Ascending aorta (tissue), 2 donors: ENCODE results near the gene JAKMIP1. TPM values are rescaled to one million over a fixed set of nuclear protein-coding genes. Genes with fewer than 3 reads are reported as not detected.

Experiments
- DNase-seq, 2 donors: peaks; one replicate each; pipeline ENCODE4 v3.0.0-alpha.2; 2019; ENCODE audit warnings: low spot score in 2 of 2
- H3K27ac ChIP-seq, 2 donors: fragments of 200-600 bp; sonication (generic); one replicate each; pipeline ENCODE4 v1.5.1; 2016 to 2017; ENCODE audit warnings: mild to moderate bottlenecking in 1 of 2
- H3K27me3 ChIP-seq: fragments of 200-600 bp; sonication (generic); one replicate; pipeline ENCODE4 v1.5.1; 2017
- H3K36me3 ChIP-seq, 2 donors: fragments of 200-600 bp; sonication (generic); one replicate each; pipeline ENCODE4 v1.5.1; 2016
- H3K4me1 ChIP-seq, 2 donors: fragments of 200-600 bp; sonication (generic); one replicate each; pipeline ENCODE4 v1.5.1; 2016 to 2017; ENCODE audit warnings: mild to moderate bottlenecking in 1 of 2
- H3K4me3 ChIP-seq, 2 donors: fragments of 200-600 bp; sonication (generic); one replicate each; pipeline ENCODE4 v1.5.1; 2016 to 2017; ENCODE audit warnings: mild to moderate bottlenecking in 1 of 2
- H3K9me3 ChIP-seq, 2 donors: fragments of 200-600 bp; sonication (generic); one replicate each; pipeline ENCODE4 v1.5.1; 2016
- CTCF ChIP-seq, 3 experiments: fragments of 200-600 bp in 2 of 3; fragments of 450-650 bp in 1 of 3; sonication (generic) in 2 of 3; IDR thresholded peaks; one replicate each; pipeline ENCODE4 v1.5.1; 2016 to 2019; ENCODE audit warnings: antibody characterized with exemption in 3 of 3, mild to moderate bottlenecking in 1 of 3, moderate library complexity in 1 of 3
- intact Hi-C: fragments of 100-400 bp; cut with DNase I; formaldehyde crosslinking; loops from one replicate; pipeline ENCODE4 v1.15.1; 2023
- total RNA-seq: library from RNA; depleted of rRNA; stranded (reverse); fragments of >200 nt; gene quantifications from one replicate; pipeline ENCODE4 v1.1.0, GENCODE V29; 2016

The JAKMIP1 gene
- total RNA-seq, 1 donor from 2014 or later = not detected

DNA sequence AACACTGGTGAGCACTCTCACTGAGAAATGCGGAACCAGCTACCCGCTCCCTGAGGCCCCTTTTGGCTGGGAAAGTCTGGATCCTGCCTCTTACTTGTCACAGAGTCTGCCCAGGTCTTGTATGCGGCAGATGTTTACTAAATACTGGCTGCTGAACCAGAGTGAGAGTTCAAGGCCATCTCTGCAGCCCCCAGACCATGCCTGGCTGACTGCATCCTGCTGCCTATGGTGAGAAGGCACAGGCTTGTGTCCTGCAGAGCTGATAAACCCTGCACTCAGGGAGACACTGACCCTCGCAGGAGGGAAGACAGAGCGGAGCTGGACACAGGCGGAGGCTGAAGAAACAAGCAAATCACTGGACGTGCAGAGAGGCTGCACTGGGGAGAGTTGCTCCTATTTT, 46.5 kb downstream of the JAKMIP1 start:
- Histone ChIP-seq H3K9me3 (no peaks in the 10 kb centered on the region), H3K4me3 (no peak overlapping the region), H3K27me3 (no peaks in the 10 kb centered on the region), H3K36me3 (no peaks in the 10 kb centered on the region), H3K27ac (no peak overlapping the region), H3K4me1 (no peaks in the 10 kb centered on the region)
- TF ChIP-seq CTCF (IDR thresholded peaks at IDR 0.05) = no peak
- intact Hi-C loops = no loop called here
- no peak for DNase-seq

- Histone ChIP-seq H3K27me3 (no peaks in the 10 kb centered on the region), H3K27ac (no peak overlapping the region), H3K4me1 (no peaks in the 10 kb centered on the region), H3K36me3 (no peaks in the 10 kb centered on the region), H3K9me3 (no peaks in the 10 kb centered on the region), H3K4me3 (no peak overlapping the region)
- intact Hi-C loops = no loop called here
- no peak for TF ChIP-seq CTCF (IDR thresholded peaks at IDR 0.05)
- no peak for DNase-seq
These were observed 47.3 kb downstream of the JAKMIP1 start for GRCh38 chr4:6152869-6153705.

DNA sequence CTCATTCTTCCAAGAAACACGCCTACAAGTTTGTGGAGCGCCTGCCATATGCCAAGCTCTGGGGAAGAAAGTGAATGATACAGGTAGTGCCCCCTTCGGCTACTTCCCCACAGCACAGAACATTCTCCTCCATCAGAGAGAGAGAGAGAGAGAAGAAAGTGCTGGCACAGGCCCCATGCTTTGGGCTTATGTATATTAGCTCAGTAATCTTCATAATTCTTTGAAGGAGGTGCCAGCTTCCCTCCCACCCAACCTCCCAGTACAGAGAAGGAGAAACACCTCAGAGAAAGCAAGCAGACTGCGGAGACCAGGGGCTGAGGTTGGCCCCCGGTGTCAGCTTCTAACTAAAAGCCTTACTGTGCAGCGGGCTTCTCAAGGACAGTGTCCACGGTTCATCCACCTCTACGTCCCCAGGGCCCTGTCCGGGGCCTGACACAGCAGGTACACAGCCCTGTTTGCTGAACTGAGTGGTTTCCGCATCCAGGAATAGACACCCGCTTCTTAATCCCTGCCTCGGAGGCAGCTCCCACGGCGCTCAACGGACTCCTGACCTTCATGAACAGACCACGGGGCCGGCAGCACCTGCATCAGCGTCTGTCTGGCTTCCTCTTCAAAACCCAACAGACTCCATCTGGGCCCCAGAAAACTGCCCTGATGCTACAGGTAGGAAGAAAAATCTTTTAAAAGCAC, 50.2 kb downstream of the JAKMIP1 start:
- H3K27me3 ChIP-seq = no peaks in the 10 kb centered on the region
- TF ChIP-seq CTCF (IDR thresholded peaks at IDR 0.05) = no peak
- intact Hi-C loops = no loop called here

GRCh38 chr4:6148506-6149205, 51.7 kb downstream of the JAKMIP1 start:
- TF ChIP-seq CTCF (IDR thresholded peaks at IDR 0.05) = no peak
- Histone ChIP-seq H3K27ac (no peak overlapping the region), H3K9me3 (no peaks in the 10 kb centered on the region), H3K4me3 (no peak overlapping the region), H3K4me1 (no peaks in the 10 kb centered on the region), H3K36me3 (no peaks in the 10 kb centered on the region), H3K27me3 (no peaks in the 10 kb centered on the region)
- DNase-seq = no peak
- intact Hi-C loops = no loop called here

More for the DNA sequence above, 50.2 kb downstream of the JAKMIP1 start:
- Histone ChIP-seq H3K4me1 (no peaks in the 10 kb centered on the region), H3K36me3 (no peaks in the 10 kb centered on the region), H3K4me3 (no peak overlapping the region), H3K27ac (no peak overlapping the region), H3K9me3 (no peaks in the 10 kb centered on the region)
- no peak for DNase-seq

- no peaks in the 10 kb centered on the region for H3K4me1 ChIP-seq
These were observed 52.9 kb downstream of the JAKMIP1 start for GRCh38 chr4:6147441-6147840.

More at GRCh38 chr4:6147441-6147840, 52.9 kb downstream of the JAKMIP1 start:
- Histone ChIP-seq H3K27me3 (no peaks in the 10 kb centered on the region), H3K9me3 (no peaks in the 10 kb centered on the region), H3K27ac (no peak overlapping the region), H3K36me3 (no peaks in the 10 kb centered on the region), H3K4me3 (no peak overlapping the region)
- TF ChIP-seq CTCF (IDR thresholded peaks at IDR 0.05) = no peak
- no peak for DNase-seq
- intact Hi-C loops = no loop called here
